DMS 273 treated with DMSO at 0.1 percent for 48 hours (cell line): ENCODE results near the gene NODAL.

Experiments used
- DNase-seq: peaks from one replicate; lab custom pipeline; 2025; lab: John Stamatoyannopoulos, UW

The NODAL gene

GRCh38 chr10:70462349-70462984, 21.0 kb upstream of the NODAL start:
- peak; percentile 76 for DNase-seq

- DNase-seq: peak; percentile 12
These were observed 20.2 kb upstream of the NODAL start for GRCh38 chr10:70461397-70462348.

- DNase-seq: no peak
These were observed 18.5 kb upstream of the NODAL start for GRCh38 chr10:70459774-70460490.

- no peak for DNase-seq
These were observed 17.7 kb upstream of the NODAL start for GRCh38 chr10:70459061-70459773.

GRCh38 chr10:70458329-70459060, 17.0 kb upstream of the NODAL start:
- no peak for DNase-seq

GRCh38 chr10:70457759-70458305, 16.4 kb upstream of the NODAL start:
- no peak for DNase-seq

GRCh38 chr10:70456164-70456563, 14.7 kb upstream of the NODAL start:
- no peak for DNase-seq

- no peak for DNase-seq
These were observed 13.7 kb upstream of the NODAL start for GRCh38 chr10:70455213-70455630.

GRCh38 chr10:70448236-70448635, 6.8 kb upstream of the NODAL start:
- no peak for DNase-seq

- no peak for DNase-seq
These were observed 4.5 kb upstream of the NODAL start for GRCh38 chr10:70445718-70446657.

- DNase-seq: no peak
These were observed 3.3 kb upstream of the NODAL start for GRCh38 chr10:70444744-70445143.

GRCh38 chr10:70442332-70442988, 979 bp upstream of the NODAL start:
- no peak for DNase-seq

- no peak for DNase-seq
These were observed 421 bp upstream of the NODAL start for GRCh38 chr10:70441895-70442309.

GRCh38 chr10:70440296-70441160, 953 bp downstream of the NODAL start:
- DNase-seq: no peak

- no peak for DNase-seq
These were observed 3.8 kb downstream of the NODAL start for GRCh38 chr10:70437721-70438120.

GRCh38 chr10:70435241-70436085, 6.0 kb downstream of the NODAL start:
- no peak for DNase-seq

- DNase-seq: no peak
These were observed 7.8 kb downstream of the NODAL start for GRCh38 chr10:70433581-70434280.
